ENCODE results near the gene TRIOBP. TPM values are rescaled to one million over a fixed set of nuclear protein-coding genes. Genes with fewer than 3 reads are reported as not detected.

The TRIOBP gene
- polyA plus RNA-seq, 4 donors = 63.9 to 92.2 (median 79.9) TPM

DNA sequence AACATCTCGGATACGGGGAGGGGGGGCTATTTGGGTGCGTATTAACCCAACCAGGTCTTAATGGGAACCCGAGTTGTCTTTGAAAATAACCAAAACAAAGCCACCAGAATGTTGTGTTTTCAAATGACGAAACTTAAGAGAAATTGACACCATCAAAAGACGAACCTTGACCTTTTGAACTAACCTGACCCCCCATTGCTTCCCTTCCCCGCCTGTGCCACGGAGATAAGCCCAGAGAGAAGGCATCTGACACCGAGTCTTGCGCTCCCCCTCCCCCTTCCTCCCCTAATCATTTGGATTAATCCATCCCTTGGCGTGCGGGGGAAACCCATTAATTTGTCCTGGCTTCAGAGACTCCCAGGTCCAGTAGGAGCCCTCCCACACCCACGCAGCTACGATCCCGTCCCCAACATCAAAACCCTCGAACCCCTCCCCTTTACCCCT, 106.4 kb downstream of the TRIOBP start:
- no peak for DNase-seq (ENCODE audit: low read depth in 4 of 4, low spot score in 2 of 4)

DNA sequence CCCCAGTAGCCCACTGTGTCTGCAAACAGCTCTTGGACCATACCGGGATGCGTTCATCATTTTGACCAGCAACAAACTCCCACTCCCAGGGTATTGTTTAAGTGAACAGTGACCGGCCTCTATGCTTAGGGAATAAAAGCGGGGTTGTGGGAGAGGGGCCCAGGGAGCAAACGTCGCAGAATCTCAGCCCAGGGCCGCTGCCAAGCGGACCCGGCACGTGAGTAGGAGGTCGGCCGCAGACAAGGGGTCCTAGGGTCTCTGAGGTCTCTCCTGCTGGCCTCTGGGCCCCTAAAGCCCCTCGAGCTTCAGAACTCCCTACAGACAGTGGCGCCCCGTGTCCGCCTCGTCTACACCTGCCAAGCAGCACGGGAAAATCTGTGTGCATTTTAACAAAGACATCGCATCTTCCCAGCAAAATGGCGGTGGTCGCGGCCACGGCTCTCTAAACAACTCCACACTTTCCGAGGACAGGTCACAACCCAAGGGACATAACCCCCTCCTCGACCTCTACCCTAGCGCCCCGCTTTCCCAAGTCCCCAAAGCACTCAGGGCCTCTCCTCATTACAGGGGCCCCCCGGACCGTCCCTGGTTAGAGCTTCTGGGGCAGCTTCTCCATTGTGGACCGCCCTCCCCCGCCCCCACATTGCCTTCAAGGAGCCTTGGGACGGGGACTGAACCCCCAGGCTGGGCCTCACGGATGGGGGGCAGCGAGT, 106.9 kb downstream of the TRIOBP start:
- no peak for DNase-seq (ENCODE audit: low read depth in 4 of 4, low spot score in 2 of 4)

DNA sequence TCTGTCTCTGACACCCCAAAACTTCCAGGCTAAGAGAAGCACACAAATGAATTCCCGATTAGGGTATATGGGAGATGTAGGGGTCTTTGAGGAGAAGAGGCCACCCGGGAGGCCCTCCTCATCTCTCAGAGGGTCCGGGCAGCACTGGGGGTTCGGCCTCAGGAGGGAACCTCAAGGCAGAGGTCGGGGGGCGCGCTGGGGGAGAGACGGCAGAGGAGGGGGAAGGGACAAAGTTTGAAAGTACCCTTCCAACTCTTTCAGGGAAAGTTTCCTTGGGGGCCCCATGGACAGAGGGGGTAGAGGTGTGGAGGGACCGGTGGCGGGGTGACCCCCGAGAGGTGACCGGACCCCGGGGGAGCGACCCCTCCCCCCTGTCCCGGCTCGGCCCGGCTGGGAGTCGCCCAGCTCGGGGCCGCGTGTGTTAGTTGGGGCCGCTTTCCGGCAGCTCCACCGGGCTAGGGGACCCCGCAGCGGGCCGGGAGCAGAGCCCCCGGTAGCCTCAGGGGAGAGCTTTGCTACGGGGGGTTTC, 107.6 kb downstream of the TRIOBP start:
- DNase-seq (ENCODE audit: low read depth in 4 of 4, low spot score in 2 of 4) = no peak

DNA sequence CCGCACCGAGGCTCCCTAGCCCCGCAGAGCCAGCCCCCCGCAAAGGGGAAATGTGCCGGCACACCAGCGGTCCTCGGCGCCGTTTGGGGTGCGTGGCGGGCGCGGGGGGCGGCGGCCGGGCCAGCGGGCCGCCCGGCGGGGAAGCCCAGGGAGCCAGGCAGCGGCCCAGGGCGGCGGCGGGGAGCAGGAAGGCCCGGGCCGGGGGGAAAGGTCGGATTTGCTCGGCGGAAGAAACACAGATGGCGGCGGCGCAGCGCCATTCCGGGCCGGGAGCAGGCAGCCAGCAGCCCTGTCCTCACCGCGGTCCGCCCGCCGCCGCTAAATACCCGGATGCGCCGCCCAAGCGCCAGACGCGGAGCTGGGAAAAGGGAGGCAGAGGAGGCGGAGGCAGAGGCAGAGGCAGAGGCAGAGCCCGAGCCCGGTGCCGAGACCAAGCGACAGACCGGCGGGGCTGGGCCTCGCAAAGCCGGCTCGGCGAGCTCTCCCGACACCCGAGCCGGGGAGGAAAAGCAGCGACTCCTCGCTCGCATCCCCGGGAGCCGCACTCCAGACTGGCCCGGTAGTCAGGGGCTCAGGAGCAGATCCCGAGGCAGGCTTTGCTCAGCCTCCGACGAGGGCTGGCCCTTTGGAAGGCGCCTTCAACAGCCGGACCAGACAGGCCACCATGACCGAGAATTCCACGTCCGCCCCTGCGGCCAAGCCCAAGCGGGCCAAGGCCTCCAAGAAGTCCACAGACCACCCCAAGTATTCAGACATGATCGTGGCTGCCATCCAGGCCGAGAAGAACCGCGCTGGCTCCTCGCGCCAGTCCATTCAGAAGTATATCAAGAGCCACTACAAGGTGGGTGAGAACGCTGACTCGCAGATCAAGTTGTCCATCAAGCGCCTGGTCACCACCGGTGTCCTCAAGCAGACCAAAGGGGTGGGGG, 108.3 kb downstream of the TRIOBP start:
- no peak for DNase-seq (ENCODE audit: low read depth in 4 of 4, low spot score in 2 of 4)

DNA sequence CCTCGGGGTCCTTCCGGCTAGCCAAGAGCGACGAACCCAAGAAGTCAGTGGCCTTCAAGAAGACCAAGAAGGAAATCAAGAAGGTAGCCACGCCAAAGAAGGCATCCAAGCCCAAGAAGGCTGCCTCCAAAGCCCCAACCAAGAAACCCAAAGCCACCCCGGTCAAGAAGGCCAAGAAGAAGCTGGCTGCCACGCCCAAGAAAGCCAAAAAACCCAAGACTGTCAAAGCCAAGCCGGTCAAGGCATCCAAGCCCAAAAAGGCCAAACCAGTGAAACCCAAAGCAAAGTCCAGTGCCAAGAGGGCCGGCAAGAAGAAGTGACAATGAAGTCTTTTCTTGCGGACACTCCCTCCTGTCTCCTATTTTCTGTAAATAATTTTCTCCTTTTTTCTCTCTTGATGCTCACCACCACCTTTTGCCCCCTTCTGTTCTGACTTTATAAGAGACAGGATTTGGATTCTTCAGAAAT, 109.0 kb downstream of the TRIOBP start:
- no peak for DNase-seq (ENCODE audit: low read depth in 4 of 4, low spot score in 2 of 4)

DNA sequence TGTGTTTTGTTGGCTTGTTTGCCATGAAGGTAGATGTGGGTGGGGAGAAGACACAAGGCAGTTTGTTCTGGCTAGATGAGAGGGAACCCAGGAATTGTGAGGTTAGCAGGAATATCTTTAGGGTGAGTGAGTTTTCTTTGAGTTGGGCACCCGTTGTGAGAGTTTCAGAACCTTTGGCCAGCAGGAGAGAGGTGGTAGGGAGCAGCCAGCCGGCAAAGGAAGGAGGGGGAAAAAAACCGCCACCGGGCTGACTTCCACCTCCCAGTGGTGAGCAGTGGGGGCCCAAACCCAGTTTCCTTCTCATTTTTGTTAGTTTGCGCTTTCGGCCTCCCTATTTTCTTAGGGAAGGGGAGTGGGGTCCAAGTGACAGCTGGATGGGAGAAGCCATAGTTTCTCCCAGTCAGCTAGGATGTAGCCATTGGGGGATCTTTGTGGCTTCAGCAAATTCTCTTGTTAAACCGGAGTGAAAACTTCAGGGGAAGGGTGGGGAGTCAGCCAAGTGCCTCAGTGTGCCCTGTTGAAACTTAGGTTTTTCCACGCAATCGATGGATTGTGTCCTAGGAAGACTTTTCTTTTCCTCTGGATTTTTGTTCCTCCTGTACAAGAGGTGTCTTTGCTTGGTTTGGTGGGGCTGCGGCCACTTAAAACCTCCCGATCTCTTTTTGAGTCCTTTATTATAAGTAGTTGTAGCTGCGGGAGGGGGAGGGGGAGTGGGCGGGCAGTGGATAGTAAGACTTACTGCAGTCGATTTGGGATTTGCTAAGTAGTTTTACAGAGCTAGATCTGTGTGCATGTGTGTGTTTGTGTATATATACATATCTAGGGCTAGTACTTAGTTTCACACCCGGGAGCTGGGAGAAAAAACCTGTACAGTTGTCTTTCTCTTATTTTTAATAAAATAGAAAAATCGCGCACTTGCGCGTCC, 109.8 kb downstream of the TRIOBP start:
- DNase-seq (ENCODE audit: low read depth in 4 of 4, low spot score in 2 of 4) = no peak

DNA sequence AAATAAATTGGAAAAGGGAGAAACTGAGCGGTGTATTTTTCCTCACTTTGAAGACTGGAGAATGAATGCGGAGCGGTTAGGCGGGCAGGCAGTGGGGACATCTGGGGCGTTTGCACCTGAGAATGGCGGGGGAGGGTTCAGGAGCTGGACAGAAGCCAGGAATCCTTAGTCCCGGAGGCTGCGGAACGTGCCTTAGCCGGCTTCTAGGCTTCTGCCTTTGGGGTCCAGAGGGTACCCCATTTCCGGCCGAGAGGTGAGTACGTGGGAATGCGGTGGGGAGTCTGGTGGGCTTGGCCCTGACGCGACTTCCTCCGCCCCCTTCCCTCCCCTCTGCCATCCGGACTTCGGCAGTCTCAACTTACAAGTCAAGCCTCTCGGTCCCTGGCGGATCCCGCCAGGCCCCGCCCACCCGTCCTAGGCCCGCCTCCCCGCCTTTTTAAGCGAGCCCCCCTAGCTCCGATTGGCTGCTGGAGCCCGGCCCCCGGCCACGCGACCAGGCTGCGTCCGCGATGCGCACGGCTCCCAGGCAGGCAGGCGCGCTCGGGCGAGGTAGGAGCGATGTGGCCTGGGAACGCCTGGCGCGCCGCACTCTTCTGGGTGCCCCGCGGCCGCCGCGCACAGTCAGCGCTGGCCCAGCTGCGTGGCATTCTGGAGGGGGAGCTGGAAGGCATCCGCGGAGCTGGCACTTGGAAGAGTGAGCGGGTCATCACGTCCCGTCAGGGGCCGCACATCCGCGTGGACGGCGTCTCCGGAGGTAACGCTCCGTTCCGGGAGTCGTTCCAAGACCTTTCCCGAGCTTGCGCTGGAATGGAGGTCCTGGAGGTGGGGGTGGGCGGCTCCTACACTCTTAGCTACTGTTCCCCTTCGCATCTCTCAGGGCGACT, 110.8 kb downstream of the TRIOBP start, which contains the start of gene GCAT:
Gene GCAT (plus strand): TSS at position 525 of the 884 bp plus-strand sequence. CDS start 34 bp downstream, at position 559.
- peak in 3 of 4 donors; percentile 89 to 95 (median 94) for DNase-seq (ENCODE audit: low read depth in 4 of 4, low spot score in 2 of 4)

DNA sequence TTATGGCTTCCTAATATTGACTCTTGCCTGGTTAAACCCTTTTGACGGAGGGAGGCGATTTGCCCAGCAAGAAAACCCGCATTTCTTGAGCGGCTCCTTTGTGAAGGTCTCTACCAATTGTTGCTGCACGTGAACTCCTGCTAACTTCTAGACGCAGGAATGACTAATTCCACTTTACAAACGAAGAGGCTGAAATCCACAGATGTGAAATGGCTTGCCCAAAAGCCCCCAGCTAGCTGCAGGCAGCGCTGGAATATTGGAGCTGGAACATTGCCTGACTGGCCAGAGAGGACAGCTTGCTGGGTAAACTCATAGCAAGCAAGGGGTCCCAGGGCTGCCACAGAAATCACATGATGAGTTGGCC, 111.4 kb downstream of the TRIOBP start:
- DNase-seq (ENCODE audit: low read depth in 4 of 4, low spot score in 2 of 4) = no peak

DNA sequence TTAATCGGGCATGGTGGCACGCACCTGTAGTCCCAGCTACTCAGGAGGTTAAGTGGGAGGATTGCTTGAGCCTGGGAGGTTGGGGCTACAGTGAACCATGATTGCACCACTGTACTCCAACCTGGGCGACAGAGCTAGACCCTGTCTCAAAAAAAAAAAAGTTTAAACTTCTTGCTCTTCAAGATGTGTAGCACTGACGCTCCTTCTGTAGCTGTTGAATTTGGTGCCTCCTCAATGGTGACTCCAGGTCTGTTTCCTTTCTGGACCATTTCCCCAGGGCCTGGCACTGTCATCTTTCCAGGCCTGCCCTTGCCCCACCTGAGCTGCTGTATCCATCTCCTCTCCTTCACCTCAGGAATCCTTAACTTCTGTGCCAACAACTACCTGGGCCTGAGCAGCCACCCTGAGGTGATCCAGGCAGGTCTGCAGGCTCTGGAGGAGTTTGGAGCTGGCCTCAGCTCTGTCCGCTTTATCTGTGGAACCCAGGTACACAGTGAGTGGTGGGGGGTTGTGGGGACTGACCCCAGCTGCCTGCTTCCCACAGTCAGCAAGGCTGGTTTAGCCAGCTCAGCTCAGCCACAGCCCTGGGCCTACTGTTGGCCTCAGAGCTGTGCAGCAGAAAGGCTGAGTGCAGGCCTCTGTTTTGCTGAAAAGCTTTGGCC, 113.0 kb downstream of the TRIOBP start:
- no peak for DNase-seq (ENCODE audit: low read depth in 4 of 4, low spot score in 2 of 4)

DNA sequence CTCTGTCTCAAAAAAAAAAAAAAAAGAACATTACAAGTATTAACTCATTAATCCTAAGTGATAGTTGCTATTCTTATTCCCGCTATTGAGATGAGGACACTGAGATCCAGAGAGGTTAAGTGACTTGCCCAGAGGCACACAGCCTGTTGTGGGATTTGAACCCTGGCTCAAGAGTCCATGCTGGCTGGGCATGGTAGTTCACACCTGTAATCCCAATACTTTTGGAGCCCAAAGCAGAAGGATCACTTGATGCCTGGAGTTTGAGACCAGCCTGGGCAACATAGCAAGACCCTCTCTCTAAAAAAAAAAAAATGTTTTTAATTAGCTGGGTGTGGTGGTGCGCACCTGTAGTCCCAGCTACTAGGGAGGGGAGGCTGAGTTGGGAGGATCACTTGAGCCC, 115.0 kb downstream of the TRIOBP start:
- DNase-seq (ENCODE audit: low read depth in 4 of 4, low spot score in 2 of 4) = no peak

DNA sequence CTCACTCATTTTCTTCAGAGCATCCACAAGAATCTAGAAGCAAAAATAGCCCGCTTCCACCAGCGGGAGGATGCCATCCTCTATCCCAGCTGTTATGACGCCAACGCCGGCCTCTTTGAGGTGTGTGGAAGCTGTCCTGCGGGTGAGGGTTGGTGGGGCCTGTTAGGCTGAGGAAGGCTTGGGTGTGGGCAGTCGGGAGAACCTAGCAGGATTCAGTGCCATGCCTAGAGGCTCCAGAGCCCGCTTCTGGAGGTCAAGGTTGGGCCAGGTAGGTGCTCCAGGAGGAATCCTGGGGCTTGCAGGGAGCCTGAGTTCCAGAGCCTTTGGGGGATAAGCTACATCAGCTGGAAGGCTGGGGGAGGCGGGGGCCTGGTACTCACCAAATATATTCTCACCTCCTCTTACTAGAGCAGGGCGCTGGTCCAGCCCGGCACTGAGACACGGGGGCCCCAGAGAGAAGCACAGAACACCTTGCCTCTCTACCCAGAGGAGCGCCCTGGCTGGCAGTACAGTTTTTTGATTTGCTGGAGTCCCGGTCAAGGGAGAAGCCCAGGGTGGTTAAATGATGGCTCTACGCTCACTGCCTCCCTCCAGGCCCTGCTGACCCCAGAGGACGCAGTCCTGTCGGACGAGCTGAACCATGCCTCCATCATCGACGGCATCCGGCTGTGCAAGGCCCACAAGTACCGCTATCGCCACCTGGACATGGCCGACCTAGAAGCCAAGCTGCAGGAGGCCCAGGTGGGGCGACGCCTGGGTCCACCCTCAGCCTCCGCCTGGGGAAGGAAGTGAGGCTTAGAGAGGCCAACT, 116.2 kb downstream of the TRIOBP start:
- no peak for DNase-seq (ENCODE audit: low read depth in 4 of 4, low spot score in 2 of 4)

DNA sequence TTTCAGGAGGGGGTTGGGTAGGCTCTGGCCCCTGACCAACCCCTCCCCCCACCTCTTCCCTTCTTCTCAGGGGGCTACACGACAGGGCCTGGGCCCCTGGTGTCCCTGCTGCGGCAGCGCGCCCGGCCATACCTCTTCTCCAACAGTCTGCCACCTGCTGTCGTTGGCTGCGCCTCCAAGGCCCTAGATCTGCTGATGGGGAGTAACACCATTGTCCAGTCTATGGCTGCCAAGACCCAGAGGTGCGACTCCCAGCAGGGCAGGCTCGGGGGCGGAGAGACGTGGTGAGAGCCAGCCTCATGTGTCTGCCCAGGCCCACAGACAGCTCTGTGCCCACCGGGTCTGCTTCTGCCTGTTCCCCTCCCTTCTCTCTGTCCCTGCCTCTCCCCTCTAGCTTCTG, 118.7 kb downstream of the TRIOBP start:
- DNase-seq (ENCODE audit: low read depth in 4 of 4, low spot score in 2 of 4) = no peak

DNA sequence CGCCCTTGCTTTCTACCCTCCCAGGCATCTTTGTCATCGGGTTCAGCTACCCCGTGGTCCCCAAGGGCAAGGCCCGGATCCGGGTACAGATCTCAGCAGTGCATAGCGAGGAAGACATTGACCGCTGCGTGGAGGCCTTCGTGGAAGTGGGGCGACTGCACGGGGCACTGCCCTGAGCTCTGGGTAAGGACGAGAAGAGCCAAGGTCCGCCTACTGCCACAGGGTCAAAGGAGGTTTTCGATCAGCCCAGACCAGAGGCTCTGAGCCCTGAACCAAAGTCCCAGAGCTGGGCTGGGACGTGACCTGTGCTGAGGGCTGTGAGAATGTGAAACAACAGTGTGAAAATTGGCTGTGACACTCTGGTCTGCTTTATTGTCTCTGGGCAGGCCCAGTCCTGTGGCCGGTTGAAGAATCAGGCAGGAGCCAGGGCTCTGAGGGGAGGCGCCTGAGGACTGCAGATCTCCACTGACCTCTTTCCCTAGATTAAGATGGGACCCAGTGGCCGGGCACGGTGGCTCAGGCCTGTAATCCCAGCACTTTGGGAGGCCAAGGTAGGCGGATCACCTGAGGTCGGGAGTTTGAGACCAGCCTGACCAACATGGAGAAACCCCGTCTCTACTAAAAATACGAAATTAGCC, 119.8 kb downstream of the TRIOBP start:
- DNase-seq (ENCODE audit: low read depth in 4 of 4, low spot score in 2 of 4) = no peak

DNA sequence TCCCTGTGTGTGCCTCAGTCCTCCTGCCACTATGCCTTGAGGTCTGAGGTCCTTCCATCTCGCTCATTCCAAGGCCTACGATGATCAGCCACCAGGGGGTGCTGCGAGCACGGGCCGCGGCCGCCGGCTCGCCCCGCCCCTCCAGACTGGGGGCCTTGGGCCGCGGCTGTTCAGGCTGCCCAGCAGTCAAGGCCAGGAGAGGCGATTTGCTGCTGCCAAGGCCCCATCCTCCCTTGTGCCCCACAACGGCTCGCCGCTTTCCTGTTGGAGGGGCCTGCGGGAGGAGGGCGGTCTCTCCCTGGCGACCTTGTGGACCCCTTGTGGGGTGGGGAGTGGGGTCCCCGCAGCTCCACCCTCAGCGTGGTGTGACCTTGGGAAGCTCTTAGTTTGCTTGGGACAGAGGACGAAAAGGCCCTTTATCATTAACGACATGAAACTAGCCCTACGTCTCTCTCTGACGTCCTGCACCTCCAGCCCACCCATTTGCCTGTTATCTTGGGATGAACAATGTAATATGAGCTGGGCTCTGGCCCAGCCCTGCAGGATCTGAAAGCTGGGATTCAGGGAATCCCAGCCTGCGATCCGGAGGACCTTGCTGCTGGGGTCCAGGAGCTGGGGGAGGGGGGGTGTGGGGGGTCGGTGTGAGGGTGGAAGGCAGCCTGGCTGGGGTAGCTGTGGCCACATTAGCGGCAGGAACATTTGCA, 121.0 kb downstream of the TRIOBP start:
- DNase-seq (ENCODE audit: low read depth in 4 of 4, low spot score in 2 of 4) = peak in 1 of 4 donors; percentile 58

DNA sequence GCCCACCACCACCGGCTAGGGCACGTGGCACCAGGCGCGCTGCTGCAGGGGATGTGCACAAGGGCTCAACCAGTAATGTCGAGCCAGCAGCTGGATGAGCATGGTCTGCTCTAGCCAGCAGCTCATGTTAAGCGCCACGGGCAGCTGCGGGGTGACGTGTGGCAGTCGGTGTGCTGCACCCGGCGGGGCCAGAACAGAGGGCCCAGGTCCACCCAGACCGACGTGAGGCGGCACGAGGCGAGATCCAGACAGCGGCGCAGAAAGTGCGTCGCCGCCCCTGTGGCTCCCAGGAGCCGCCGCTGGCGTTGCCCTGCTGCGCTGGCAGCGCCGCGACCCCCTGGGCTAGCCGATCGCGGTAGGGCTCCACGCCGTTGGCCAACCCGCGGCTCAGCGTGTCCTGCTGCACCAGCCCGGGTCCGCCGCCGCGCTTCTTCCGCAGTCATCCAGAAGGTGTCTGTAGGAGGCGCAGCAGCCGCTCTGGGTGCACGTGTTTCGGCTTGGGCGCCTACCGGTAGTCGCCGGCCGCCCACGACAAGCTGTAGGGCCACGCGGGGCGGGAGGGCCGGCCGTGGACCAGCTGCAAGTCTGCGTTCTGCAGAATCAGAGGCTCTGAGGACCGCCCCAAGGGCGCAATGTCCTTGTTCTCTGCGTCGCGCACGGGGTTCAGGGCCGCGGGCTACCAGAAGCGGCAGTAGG, 121.7 kb downstream of the TRIOBP start:
- peak in 1 of 4 donors; percentile 18 for DNase-seq (ENCODE audit: low read depth in 4 of 4, low spot score in 2 of 4)

DNA sequence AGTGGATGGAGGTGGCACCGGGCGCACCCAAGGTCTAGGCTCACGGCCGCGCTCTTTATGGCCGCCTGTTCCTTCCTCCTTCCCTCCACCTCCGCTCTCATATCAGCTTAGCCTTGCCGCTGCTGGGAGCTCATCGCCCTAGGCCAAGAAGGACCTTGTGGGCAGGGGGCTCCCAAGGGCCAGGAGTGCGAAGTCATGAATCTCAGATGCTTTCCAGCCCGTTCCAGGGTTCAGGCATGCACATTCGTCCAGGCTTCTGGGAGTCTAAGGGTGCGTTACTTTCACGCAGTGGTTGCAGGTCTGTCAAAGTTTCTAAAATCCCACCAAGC, 122.2 kb downstream of the TRIOBP start:
- DNase-seq (ENCODE audit: low read depth in 4 of 4, low spot score in 2 of 4) = no peak

All from left renal cortex interstitium (tissue), 4 donors.